T-helper 9 cell (primary cell): ENCODE data around the gene ECEL1.

Source experiments
- DNase-seq: peaks from one replicate; pipeline ENCODE4 v3.0.0-alpha.2; 2020

Gene ECEL1

DNA sequence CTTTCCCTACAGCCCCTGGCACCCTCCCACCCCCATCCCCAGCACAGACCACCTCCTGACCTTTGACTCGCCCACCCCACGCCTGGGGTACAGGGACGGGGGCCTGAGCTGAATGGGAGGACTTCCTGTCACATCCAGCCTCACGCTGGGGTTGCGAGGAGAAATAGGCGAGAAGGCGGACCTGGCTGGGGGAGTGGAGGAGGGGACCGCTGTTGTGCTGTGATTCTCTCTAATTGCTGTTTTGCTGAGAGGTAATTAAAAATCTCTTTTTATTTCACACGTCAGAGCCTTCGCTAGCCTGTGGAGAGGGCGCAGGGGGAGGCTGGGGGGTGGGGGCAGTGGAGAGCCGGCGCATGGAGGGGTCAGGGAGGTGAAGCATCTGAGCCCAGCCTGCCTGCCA lies 9.7 kb upstream of the ECEL1 start:
- DNase-seq = no peak

- no peak for DNase-seq
Measured at GRCh38 chr2:232496501-232497270, 9.1 kb upstream of the ECEL1 start.

DNA sequence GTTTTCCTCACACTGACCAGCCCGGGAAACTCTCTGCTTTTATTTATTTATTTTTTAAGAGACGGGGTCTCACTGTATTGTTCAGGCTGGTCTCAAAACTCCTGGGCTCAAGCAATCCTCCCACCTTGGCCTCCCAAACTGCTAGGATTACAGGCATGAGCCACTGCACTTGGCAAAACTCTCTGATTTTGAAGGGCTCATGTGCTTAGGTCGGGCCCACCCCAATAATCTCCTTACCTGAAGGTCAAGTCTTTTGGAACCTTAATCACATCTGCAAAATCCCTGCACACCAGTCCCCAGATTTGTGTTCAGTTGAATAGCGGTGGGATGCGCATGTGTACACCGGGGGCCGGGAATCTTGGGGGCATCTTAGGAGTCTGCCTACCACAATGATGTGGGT lies 7.7 kb upstream of the ECEL1 start:
- no peak for DNase-seq

DNA sequence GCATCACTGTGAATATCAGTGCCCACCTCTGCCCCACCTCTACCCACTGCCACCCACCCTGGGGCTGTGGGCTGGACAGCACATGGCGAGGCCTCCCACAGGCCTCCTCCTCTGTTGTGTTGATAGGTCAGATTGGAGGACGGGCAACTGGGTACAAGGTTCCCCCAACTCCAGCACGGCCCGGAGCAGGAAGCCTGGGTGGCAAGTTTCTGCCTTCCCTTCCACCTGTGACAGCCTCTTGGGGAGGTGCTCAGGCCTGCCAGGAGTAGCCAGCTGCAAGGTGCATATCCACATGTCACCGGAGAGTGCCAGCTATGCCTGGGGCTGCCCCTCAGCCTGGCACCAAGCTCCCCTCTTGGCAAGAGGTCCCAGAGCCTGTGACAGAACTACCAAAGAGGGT lies 6.9 kb upstream of the ECEL1 start:
- no peak for DNase-seq

DNA sequence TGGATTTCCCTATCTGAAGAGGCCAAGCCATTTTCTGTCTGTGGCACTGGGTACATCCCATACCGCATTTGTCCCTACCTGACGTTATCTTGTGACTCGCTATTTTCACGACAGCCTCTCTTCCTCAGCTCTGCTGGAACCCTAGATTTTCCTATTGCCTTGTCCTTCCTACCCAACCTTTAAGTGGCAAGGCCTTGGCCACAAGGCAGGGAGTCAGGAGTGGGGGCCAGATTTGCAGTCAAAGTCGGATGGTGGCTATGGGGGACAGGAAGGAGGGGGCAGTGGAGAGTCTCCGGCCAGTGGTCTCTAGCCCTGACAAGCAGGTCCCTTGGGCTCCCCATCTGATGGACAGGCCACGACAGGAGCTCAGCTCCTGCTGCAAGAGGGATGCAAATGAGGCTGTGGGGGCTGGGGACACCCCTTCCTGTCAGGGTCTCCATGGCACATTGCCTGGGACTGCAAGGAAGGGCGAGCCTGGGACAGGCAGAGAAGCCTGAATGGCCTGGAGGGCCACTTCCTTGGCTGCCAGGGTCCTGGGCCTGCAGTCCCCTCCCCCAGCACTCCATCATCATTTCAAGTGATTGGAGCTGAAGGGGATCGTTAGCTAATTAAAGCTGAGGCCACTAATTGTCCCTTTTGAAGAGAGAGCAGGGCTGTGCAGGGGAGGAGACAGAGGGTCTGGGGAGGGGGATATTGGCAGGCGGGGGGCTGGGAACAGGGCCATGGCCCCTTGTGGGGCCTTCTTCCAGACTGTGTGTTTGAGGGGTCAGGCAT lies 6.3 kb upstream of the ECEL1 start:
- no peak for DNase-seq

GRCh38 chr2:232492963-232493700 lies 5.5 kb upstream of the ECEL1 start:
- no peak for DNase-seq

DNA sequence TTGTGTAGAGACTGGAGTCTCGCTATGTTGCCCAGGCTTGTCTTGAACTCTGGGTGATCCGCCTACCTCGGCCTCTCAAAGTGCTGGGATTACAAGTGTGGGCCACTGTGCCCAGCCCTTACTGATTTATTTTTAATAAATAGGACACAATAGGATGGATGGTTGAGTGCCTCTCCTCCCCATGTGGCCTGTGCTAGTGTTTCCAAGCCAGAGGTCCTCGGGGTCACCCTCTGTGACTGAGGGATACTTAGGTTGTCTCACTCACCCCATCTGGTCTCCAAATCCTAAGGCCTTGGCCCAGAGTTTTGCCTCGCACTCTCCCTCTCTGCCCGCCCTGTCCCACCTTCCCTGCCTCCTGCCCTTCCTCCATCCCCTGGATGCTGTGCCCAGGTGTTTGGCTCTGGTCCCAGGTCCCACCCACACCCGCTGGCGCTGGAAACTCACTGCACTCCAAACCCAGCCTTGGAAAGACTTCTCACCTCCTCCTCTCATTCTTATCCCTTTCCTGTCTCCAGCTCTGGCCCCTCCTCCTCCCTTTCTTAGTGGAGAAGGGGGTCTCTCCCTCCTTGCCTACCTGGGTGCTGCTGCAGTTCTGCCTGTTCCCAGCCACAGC lies 4.7 kb upstream of the ECEL1 start:
- no peak for DNase-seq

DNA sequence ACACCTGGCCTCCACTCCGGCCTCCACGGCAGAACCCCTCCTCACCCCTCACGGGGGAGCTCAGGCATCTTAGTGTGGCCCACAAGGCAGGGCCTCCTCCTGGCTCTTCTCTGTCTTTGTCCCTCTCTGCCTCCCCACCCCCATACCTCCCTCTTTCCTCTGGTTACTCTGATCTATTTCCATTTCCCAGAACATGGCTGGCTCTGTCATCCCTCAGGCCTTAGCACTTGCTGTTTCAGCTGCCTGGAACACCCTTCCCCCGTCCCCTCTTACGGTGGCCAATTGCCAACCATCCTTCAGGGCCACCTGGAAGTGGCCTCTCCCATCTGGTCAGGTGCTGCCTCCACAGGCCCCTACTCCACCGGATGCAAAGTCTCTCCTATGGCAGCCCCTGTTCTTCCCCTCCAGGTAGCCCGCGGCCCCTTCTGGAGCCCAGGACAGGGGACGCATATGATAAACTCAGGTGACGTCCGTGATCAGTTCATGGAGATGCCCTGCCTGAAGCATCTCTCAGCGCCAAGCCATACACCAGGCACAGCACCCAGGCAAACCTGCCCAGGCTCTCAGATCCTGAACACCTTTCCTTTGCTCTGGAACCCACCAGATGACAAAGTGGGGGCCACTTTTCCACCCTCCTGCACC lies 3.6 kb upstream of the ECEL1 start:
- DNase-seq = no peak

DNA sequence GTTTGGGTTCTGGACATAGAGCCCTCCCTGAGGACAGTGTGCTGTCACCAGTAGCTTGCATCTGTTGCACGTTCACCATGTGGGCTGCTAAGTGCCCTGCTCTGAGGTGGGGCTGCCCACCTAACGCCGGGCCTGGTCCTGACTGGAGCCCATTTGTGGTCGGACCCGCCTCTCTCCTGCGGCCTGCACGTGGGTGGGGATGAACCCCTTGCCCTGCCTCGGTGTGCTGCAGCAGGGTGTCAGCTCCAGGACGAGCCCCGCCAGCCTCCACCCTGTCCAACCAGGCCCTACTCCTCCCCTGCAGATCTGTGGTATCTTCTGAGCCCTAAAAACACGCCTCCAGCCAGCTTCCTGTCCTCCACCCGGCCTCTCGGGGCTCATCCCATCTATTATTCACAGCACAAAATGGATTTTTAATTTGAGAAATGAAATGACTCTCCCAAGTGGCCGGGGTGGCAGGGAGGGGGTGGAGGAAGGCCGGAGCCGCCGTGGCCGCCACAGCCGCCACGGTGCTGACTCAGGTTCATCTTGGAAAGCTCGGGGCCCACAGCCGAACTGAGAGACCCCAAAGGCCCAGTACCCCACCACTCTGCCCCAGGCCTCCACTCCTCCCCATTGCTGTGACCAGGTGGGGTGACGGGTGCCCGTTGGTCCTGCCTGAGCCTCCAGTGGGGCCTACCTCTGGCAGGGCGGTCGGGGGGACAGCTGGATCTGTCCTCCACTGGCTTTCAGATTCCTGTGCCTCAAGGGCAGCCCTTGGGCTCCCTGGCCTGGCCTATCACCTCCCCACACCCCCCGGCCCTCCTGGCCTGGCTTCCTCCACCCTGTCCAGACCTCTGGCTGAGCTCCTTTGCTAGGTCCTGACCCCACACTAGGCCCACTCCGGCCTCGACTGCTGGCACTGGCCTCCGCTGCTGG lies 2.8 kb upstream of the ECEL1 start:
- no peak for DNase-seq

DNA sequence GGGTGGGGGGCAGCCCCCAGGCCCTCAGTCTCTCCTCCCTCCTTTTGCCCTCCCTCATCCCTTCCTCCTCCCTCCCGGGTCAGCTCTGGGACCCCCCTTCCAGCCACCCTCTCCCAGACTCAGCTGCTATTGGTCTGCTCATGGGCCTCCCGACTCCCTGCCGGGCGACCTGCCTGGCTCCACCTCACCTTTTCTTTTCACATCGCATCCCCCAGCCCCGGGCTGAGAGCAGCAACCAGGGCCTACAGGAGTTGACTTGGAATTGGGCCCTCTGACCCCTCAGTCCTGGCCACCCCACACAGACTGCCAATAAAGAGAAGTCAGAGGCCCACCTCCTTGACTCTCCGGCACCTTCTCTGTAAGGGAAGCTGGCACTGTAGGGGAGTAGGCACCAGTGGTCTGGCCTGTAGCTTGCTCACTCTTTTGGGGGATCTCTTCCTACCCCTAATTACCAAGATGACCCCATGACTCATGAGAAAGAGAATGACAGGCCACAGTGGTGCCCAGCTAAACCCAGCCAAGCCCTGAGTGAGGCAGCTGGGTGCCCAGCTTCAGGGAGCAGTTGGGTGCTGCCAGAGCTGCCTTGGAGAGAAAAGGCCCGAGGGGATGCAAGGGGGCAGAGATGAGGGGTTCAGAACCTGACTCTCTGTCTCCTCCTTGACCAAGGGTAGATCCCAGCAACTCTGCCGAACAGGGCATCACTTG lies 2.0 kb upstream of the ECEL1 start:
- no peak for DNase-seq

GRCh38 chr2:232488721-232489300 lies 1.2 kb upstream of the ECEL1 start:
- DNase-seq = no peak

DNA sequence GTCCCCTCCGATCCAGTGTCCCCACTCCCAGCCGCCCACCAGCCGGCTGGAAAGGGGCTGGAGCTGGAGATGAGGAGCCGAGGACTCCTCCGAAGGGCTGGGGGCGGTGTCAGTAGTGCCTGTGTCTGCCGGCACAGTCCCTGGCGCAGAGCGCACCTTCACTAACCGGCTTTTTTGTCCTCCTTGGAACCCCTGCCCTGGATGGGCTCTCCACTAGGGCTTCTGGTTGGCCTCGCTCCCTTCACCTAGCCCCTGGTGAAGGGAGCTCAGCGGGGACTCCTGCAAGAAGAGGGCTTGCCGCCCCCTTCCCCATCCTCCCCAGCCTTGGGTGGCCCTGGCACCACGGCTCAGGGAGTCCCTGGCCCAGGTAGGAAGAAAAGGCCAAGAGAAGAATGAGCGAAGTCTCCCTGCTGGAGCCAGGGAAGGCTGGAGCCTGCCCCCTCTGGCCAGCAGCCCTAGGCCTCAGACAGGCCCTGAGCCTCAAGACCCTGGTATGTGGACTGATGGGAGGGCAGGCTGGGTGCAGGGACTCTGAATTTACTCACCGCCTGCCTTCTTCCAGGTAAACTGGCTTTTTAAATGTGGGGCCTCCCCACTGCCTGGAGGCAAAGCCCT lies 570 bp upstream of the ECEL1 start:
- no peak for DNase-seq

GRCh38 chr2:232486558-232487384 lies 863 bp downstream of the ECEL1 start:
- no peak for DNase-seq

DNA sequence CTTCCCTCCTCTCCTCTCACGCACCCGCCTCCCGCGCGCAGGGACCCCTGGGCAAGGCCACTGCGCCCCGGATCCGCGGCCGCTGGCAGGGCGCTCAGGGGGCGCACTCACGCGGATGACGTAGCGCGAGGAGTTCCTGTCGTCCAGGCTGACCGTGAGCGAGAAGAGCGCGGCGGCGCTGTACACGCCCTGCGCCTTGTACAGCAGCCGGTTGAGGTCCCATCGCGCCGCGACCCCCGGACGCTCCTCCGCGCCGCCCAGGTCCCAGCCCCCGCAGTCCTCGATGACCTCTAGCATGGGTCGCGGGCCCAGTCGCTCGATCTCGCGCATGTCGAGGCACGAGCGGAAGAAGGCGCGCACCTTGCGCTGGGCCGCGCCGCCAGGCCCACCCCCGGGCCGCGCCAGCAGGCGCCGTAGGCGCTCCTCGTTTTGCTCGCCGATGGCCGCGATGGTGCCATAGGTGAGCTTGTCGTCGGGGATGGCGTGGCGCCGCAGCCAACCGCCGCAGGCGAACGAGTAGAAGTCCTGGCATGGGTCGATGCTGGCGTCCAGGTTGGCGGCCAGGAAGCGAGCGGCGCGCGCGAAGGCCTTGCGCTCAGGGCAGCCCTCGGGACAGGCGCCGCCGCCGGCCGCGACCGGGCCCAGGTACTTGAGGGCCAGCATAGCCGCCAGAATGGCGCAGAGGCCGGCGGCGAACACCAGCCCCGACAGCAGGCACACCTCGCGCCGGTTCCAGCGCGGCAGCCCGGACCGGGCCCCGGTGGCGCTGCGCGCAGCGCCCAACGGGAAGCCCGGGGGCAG lies 1.7 kb downstream of the ECEL1 start:
- DNase-seq = no peak

DNA sequence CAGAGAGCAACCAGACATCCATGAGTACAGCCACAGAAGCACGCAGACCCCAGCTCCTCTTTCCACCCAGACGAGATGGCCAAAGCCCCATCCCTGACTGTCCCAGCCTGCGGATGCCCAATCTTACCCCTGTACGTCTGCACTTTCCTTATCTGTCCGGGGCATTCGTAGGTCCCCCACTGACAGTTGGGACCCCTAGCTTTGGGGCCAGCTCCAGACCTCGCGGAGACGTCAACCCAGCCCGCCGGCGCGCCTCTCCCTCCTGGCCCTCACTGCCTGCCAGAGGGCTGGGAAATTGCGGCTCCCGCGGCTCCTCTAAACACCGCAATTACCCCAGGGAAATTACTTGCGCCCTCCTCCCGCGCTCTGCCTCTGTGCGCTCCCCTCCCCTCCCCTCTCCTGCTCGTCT lies 2.3 kb downstream of the ECEL1 start:
- no peak for DNase-seq

DNA sequence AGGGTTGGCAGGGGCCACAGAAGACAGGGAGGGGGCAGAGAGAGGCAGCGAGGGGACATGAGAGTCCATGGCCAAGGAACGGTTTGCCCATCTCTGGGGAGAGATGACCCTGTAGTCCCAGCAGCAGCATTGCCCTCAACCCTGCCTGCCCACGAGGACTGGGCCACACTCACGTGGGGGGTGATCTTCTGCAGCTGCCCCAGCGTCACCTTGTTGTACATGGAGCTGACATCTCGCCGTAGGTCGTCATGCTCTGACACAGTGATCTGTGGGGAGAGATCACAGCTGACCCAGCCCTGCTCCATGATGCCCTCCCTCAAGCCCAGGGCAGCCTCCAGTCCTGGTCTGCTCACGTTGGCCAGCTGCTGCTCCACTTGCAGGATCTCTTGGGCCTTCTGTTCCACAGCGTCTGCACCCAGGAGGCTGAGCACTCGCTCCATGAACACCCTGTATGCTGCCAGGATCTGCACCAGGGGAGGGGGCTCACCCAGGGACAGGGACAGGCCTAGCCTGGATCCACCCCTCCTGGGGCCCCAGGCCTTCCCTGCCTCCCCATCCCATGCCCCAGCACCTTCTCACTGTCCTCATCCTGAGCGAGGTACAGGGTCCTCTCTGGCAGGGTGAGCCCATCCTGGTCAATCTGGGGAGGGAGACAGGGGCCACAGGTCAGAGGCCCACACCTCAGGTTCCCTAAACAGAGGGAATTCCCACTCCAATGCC lies 2.8 kb downstream of the ECEL1 start:
- no peak for DNase-seq

GRCh38 chr2:232483923-232484627 lies 3.6 kb downstream of the ECEL1 start:
- DNase-seq = no peak
